Lung (tissue), 12 donors: Measurements from ENCODE around the gene SDR39U1. TPM values are rescaled to one million over a fixed set of nuclear protein-coding genes. Genes with fewer than 3 reads are reported as not detected.

Experiments used
- ATAC-seq: fragments of 200-7000 bp; cut with Tn5 transposase; one replicate; pipeline ENCODE4 v1.9.1; 2020; ENCODE audit warnings: moderate number of reproducible peaks; ENCODE audit not compliant: insufficient read depth, low FRiP score
- DNase-seq, 3 donors: peaks; one replicate each; pipeline ENCODE4 v3.0.0-alpha.2; 2013 to 2017
- H3K27ac ChIP-seq, 2 donors: one replicate each; pipeline ENCODE4 v1.5.1; 2013; ENCODE audit warnings: mild to moderate bottlenecking in 2 of 2, moderate library complexity in 2 of 2, control low read depth in 1 of 2, inconsistent platforms in 1 of 2, low read depth in 1 of 2, low read length in 1 of 2
- H3K27me3 ChIP-seq, 3 donors: one replicate each; pipeline ENCODE4 v1.5.1; 2013; ENCODE audit warnings: low read length in 2 of 3; ENCODE audit not compliant: control insufficient read depth in 3 of 3, insufficient read depth in 3 of 3
- H3K36me3 ChIP-seq, 4 donors: one replicate each; pipeline ENCODE4 v1.5.1; 2013; ENCODE audit warnings: low read length in 4 of 4, mild to moderate bottlenecking in 1 of 4, moderate library complexity in 1 of 4; ENCODE audit not compliant: control insufficient read depth in 4 of 4, insufficient read depth in 4 of 4
- H3K4me1 ChIP-seq, 5 donors: one replicate each; pipeline ENCODE4 v1.5.1; 2013; ENCODE audit warnings: low read length in 5 of 5, mild to moderate bottlenecking in 2 of 5, moderate library complexity in 1 of 5; ENCODE audit not compliant: control insufficient read depth in 5 of 5, insufficient read depth in 5 of 5
- H3K4me3 ChIP-seq: one replicate; pipeline ENCODE4 v1.5.1; 2013; ENCODE audit warnings: mild to moderate bottlenecking, control low read depth, moderate library complexity
- H3K9ac ChIP-seq, 2 donors: one replicate each; pipeline ENCODE4 v1.5.1; 2013; ENCODE audit warnings: low read length in 2 of 2, control low read depth in 1 of 2; ENCODE audit not compliant: insufficient read depth in 1 of 2
- H3K9me3 ChIP-seq, 4 donors: one replicate each; pipeline ENCODE4 v1.5.1; 2013; ENCODE audit warnings: low read length in 3 of 4, mild to moderate bottlenecking in 1 of 4, moderate library complexity in 1 of 4; ENCODE audit not compliant: control insufficient read depth in 4 of 4, insufficient read depth in 3 of 4
- WGBS, 2 donors: extraction: QIAGEN DNeasy Blood & Tissue Kit; methylation state at CpG; one replicate each; pipeline ENCODE4 v1.1.7; 2013; 5-methylcytosine and 5-hydroxymethylcytosine counted together
- polyA plus RNA-seq, 2 donors: library from polyadenylated mRNA; stranded (reverse); fragments of 200-250 nt; gene quantifications; one replicate each; pipeline ENCODE4 v1.2.1, GENCODE V29; 2013
- total RNA-seq, 2 donors: library from RNA; depleted of rRNA in 1 of 2; stranded (reverse); fragments of >200 nt in 1 of 2; gene quantifications; one replicate each; pipeline ENCODE4 v1.2.1, GENCODE V29; 2014 to 2021
- TF ChIP-seq, protein P1 (sequence below): IDR thresholded peaks from 2 replicates; pipeline ENCODE4 v1.5.1; 2012; ENCODE audit warnings: mild to moderate bottlenecking; ENCODE audit errors: control extremely low read depth, extremely low read depth
- donor health status: control.
- donor health status: control.
- donor health status: Bipolar disorder and iron deficiency.
- donor health status: healthy.
- donor health status: DM: yes; HTN: yes; CAD: no.

SDR39U1 gene
- total and polyA plus RNA-seq, 4 donors, result 19.5 to 63.9 (median 52.8) TPM

DNA sequence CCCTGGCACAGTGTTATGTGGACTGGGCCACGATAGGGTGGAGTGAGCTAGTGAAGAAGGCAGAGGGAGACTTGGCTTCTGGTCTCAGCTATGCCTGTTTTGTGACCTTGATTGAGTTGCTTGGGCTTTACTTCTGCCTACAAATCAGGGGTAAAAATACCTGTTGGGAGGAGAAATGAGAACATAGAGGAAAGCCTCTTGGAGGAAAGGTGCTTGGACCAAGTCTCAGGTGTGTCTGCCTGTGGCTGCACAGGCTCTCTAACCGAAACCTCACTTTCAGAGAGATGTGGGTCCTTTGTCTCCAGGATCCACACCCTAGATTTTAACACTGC is 4.9 kb downstream of the SDR39U1 start:
- H3K27ac ChIP-seq, result peak overlapping the region in 1 of 2 donors; percentile 20
- no peak for DNase-seq
- WGBS, 2 donors, result 57 to 71% methylated on average over 2 of the region's 2 CpGs
- no peaks in the 10 kb centered on the region for H3K9me3 ChIP-seq
- peaks cover 2 to 9% (median 4%) of the 10 kb centered on the region in 5 donors for H3K4me1 ChIP-seq
- H3K27me3 ChIP-seq, result no peaks in the 10 kb centered on the region
- TF ChIP-seq, protein P1, sequence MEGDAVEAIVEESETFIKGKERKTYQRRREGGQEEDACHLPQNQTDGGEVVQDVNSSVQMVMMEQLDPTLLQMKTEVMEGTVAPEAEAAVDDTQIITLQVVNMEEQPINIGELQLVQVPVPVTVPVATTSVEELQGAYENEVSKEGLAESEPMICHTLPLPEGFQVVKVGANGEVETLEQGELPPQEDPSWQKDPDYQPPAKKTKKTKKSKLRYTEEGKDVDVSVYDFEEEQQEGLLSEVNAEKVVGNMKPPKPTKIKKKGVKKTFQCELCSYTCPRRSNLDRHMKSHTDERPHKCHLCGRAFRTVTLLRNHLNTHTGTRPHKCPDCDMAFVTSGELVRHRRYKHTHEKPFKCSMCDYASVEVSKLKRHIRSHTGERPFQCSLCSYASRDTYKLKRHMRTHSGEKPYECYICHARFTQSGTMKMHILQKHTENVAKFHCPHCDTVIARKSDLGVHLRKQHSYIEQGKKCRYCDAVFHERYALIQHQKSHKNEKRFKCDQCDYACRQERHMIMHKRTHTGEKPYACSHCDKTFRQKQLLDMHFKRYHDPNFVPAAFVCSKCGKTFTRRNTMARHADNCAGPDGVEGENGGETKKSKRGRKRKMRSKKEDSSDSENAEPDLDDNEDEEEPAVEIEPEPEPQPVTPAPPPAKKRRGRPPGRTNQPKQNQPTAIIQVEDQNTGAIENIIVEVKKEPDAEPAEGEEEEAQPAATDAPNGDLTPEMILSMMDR, result no peak
- H3K9ac ChIP-seq, result no peak overlapping the region
- H3K4me3 ChIP-seq, result no peak overlapping the region
- ATAC-seq, result no peak
- H3K36me3 ChIP-seq, result peaks cover 6 to 51% (median 45%) of the 10 kb centered on the region in 4 donors

DNA sequence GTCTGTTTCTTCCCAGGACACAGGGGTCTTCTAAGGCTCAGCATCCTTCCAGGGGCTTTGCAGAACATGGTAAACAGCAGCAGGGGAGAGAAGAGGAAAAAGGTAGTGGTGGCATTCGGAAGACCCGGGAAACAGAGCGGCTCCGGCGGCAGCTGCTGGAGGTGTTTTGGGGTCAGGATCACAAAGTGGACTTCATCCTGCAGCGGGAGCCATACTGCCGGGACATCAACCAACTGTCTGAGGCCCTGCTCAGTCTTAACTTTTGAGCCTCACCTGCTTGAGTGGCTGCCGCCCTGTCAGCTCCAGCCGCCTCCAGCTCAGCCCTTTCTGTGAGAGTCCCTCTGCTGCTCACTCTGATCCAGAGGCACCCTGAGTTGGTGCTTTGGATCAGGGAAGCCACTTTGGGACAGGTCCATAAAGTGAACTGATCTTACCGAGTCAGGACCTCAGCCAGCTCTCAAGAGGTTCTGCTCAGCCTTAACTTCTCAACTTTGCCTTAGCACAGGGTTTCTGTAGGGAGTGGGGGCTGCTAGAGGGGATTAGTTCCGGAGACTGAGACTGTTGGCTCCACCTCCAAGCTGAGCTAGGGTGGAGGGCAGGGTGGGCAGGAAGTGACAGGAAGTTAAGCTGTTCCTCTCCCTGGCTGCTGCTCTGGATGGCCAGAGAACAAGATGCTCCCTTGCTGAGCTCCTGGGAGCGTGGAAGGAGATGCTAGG is 5.4 kb downstream of the SDR39U1 start:
- DNase-seq (no peak), ATAC-seq (no peak)
- peaks cover 2 to 9% (median 4%) of the 10 kb centered on the region in 5 donors for H3K4me1 ChIP-seq
- H3K9me3 ChIP-seq, result no peaks in the 10 kb centered on the region
- H3K36me3 ChIP-seq, result peaks cover 6 to 57% (median 48%) of the 10 kb centered on the region in 4 donors
- H3K27me3 ChIP-seq, result no peaks in the 10 kb centered on the region
- peak overlapping the region in 1 of 2 donors; percentile 20 for H3K27ac ChIP-seq
- H3K9ac ChIP-seq, result no peak overlapping the region
- H3K4me3 ChIP-seq, result no peak overlapping the region
- TF ChIP-seq, protein P1, result no peak
- WGBS, 2 donors, result 44 to 57% methylated on average over 12 of the region's 12 CpGs

GRCh38 chr14:24436355-24437019 is 6.1 kb downstream of the SDR39U1 start:
- DNase-seq (peak; percentile 66 to 84 (median 84)), ATAC-seq (peak; percentile 77)
- Histone ChIP-seq H3K36me3 (peaks cover 6 to 62% (median 51%) of the 10 kb centered on the region in 4 donors), H3K9ac (no peak overlapping the region), H3K9me3 (no peaks in the 10 kb centered on the region), H3K27ac (peak overlapping the region; percentile 68 to 75), H3K27me3 (no peaks in the 10 kb centered on the region), H3K4me3 (no peak overlapping the region), H3K4me1 (peaks cover 0 to 10% (median 5%) of the 10 kb centered on the region in 5 donors)
- 38 to 47% methylated on average over 5 of the region's 5 CpGs for WGBS, 2 donors
- TF ChIP-seq, protein P1, result peak; percentile 56
